Measurements from ENCODE around the gene PDLIM5.
"Not testable (repeated sequence)": the region's sequence is repeated elsewhere in the genome, so short reads cannot be mapped to it uniquely, and the experiment has no call there.

The PDLIM5 gene

GRCh38 chr4:94653095-94653649, 201.4 kb downstream of the PDLIM5 start:
- no peak for DNase-seq (ENCODE audit: low spot score)

GRCh38 chr4:94653984-94654609, 202.4 kb downstream of the PDLIM5 start:
- no peak for DNase-seq (ENCODE audit: low spot score)

- DNase-seq (ENCODE audit: low spot score): no peak
These were observed 203.0 kb downstream of the PDLIM5 start for GRCh38 chr4:94654714-94655113.

GRCh38 chr4:94660614-94661013, 208.9 kb downstream of the PDLIM5 start:
- no peak for DNase-seq (ENCODE audit: low spot score)

GRCh38 chr4:94665021-94665420, 213.3 kb downstream of the PDLIM5 start:
- not testable (repeated sequence) for DNase-seq (ENCODE audit: low spot score)

- no peak for DNase-seq (ENCODE audit: low spot score)
These were observed 214.0 kb downstream of the PDLIM5 start for GRCh38 chr4:94665500-94666404.

GRCh38 chr4:94668724-94669123, 217.0 kb downstream of the PDLIM5 start:
- DNase-seq (ENCODE audit: low spot score): no peak

- no peak for DNase-seq (ENCODE audit: low spot score)
These were observed 218.2 kb downstream of the PDLIM5 start for GRCh38 chr4:94669672-94670664.

GRCh38 chr4:94671113-94671512, 219.4 kb downstream of the PDLIM5 start:
- DNase-seq (ENCODE audit: low spot score): no peak

GRCh38 chr4:94673961-94674360, 222.2 kb downstream of the PDLIM5 start:
- no peak for DNase-seq (ENCODE audit: low spot score)

GRCh38 chr4:94676970-94677369, 225.2 kb downstream of the PDLIM5 start:
- no peak for DNase-seq (ENCODE audit: low spot score)

- DNase-seq (ENCODE audit: low spot score): no peak
These were observed 227.2 kb downstream of the PDLIM5 start for GRCh38 chr4:94678896-94679295.

- no peak for DNase-seq (ENCODE audit: low spot score)
These were observed 228.6 kb downstream of the PDLIM5 start for GRCh38 chr4:94680176-94680862.

GRCh38 chr4:94686086-94686485, 234.3 kb downstream of the PDLIM5 start:
- no peak for DNase-seq (ENCODE audit: low spot score)

GRCh38 chr4:94689155-94689860, 237.6 kb downstream of the PDLIM5 start:
- no peak for DNase-seq (ENCODE audit: low spot score)

- no peak for DNase-seq (ENCODE audit: low spot score)
These were observed 239.1 kb downstream of the PDLIM5 start for GRCh38 chr4:94690851-94691254.

- no peak for DNase-seq (ENCODE audit: low spot score)
These were observed 239.8 kb downstream of the PDLIM5 start for GRCh38 chr4:94691552-94691951.

GRCh38 chr4:94695384-94695783, 243.6 kb downstream of the PDLIM5 start:
- no peak for DNase-seq (ENCODE audit: low spot score)

- DNase-seq (ENCODE audit: low spot score): no peak
These were observed 246.4 kb downstream of the PDLIM5 start for GRCh38 chr4:94698187-94698586.

GRCh38 chr4:94700298-94700697, 248.6 kb downstream of the PDLIM5 start:
- no peak for DNase-seq (ENCODE audit: low spot score)
